ENCODE results near the gene TP73. TPM values are rescaled to one million over a fixed set of nuclear protein-coding genes. Genes with fewer than 3 reads are reported as not detected.

The TP73 gene
- total RNA-seq, 8 experiments from 2014 or later: 0.27 to 2.0 (median 0.83) TPM

- 2 to 29% (median 8%) methylated on average over 3 to 17 of the region's 23 CpGs; no CpG with 5 or more reads in 2 of the 10 experiments for WGBS, 10 experiments
- in situ Hi-C loops (cut with MboI; ENCODE audit: low pct_unique_long_range_greater_than_20kb in 2 of 9, low sequenced_read_pairs in 9 of 9, unreplicated experiment in 9 of 9): loop anchor here in 2 of 9 experiments (5.0 to 10.0 kb wide), 2 partner anchors 131 to 169 kb away; partner anchors contain the start of gene ARHGEF16 (in 1 of the 2)
- Histone ChIP-seq H3K4me3 (peak overlapping the region; percentile 80 to 94 (median 88)), H3K4me1 (replicated peaks in 1 of 2) (peaks cover 28 to 35% of the 10 kb centered on the region in 2 donors), H3K27ac (peak overlapping the region in 1 of 2 donors; percentile 58)
- ATAC-seq (replicated peaks in 6 of 8): no peak
These were observed 28.7 kb upstream of the TP73 start for GRCh38 chr1:3623441-3624199.

GRCh38 chr1:3624200-3625136 lies 27.8 kb upstream of the TP73 start, which contains the start of gene TPRG1L:
TPRG1L (plus strand) TSS chr1:3625015; CDS start chr1:3625073, 58 bp downstream.
- H3K27ac ChIP-seq: peak within 1 kb of the TSS; percentile 60 to 91
- H3K4me3 ChIP-seq: peak within 1 kb of the TSS; percentile 80 to 94 (median 88)
- WGBS, 10 experiments: 0 to 20% (median 1%) methylated on average over 2 to 13 of the region's 108 CpGs; no CpG with 5 or more reads in 4 of the 10 experiments
- in situ Hi-C loops (cut with MboI; ENCODE audit: low pct_unique_long_range_greater_than_20kb in 2 of 9, low sequenced_read_pairs in 9 of 9, unreplicated experiment in 9 of 9): loop anchor here in 2 of 9 experiments (5.0 to 10.0 kb wide), 2 partner anchors 132 to 170 kb away; partner anchors contain the start of gene ARHGEF16 (in 1 of the 2)
- ATAC-seq (replicated peaks in 6 of 8): peak; percentile 78 to 96 (median 86)
- peaks cover 21 to 28% of the 10 kb centered on the region in 2 donors for H3K4me1 ChIP-seq (replicated peaks in 1 of 2)

GRCh38 chr1:3625151-3625907 lies 27.0 kb upstream of the TP73 start:
- in situ Hi-C loops (cut with MboI; ENCODE audit: low pct_unique_long_range_greater_than_20kb in 2 of 9, low sequenced_read_pairs in 9 of 9, unreplicated experiment in 9 of 9): loop anchor here in 1 of 9 experiments (10.0 kb wide), 1 partner anchor 171 kb away; the partner anchor contains the start of gene ARHGEF16
- ATAC-seq (replicated peaks in 6 of 8): peak; percentile 31 to 58 (median 48)
- Histone ChIP-seq H3K27ac (peak overlapping the region; percentile 60 to 91), H3K4me1 (replicated peaks in 1 of 2) (peaks cover 19 to 26% of the 10 kb centered on the region in 2 donors), H3K4me3 (peak overlapping the region; percentile 80 to 94 (median 88))
- WGBS, 10 experiments: 0 to 100% (median 2%) methylated on average over 1 to 19 of the region's 71 CpGs; no CpG with 5 or more reads in 2 of the 10 experiments

GRCh38 chr1:3626025-3626424 lies 26.3 kb upstream of the TP73 start:
- Histone ChIP-seq H3K27ac (peak overlapping the region in 1 of 2 donors; percentile 91), H3K4me3 (peak overlapping the region; percentile 80 to 94 (median 88)), H3K4me1 (replicated peaks in 1 of 2) (peaks cover 16 to 24% of the 10 kb centered on the region in 2 donors)
- in situ Hi-C loops (cut with MboI; ENCODE audit: low pct_unique_long_range_greater_than_20kb in 2 of 9, low sequenced_read_pairs in 9 of 9, unreplicated experiment in 9 of 9): loop anchor here in 1 of 9 experiments (10.0 kb wide), 1 partner anchor 171 kb away; the partner anchor contains the start of gene ARHGEF16
- WGBS, 10 experiments: 0 to 93% (median 59%) methylated on average over 1 to 4 of the region's 4 CpGs
- no peak for ATAC-seq (replicated peaks in 6 of 8)

GRCh38 chr1:3627515-3628253 lies 24.6 kb upstream of the TP73 start:
- H3K4me1 ChIP-seq (replicated peaks in 1 of 2): peaks cover 26 to 29% of the 10 kb centered on the region in 2 donors
- no peak for ATAC-seq (replicated peaks in 6 of 8)
- in situ Hi-C loops (cut with MboI; ENCODE audit: low pct_unique_long_range_greater_than_20kb in 2 of 9, low sequenced_read_pairs in 9 of 9, unreplicated experiment in 9 of 9): loop anchor here in 1 of 9 experiments (10.0 kb wide), 1 partner anchor 173 kb away; the partner anchor contains the start of gene ARHGEF16
- no peak overlapping the region for H3K27ac ChIP-seq
- WGBS, 10 experiments: 50 to 100% (median 94%) methylated on average over 1 to 23 of the region's 26 CpGs; no CpG with 5 or more reads in 3 of the 10 experiments
- H3K4me3 ChIP-seq: no peak overlapping the region

GRCh38 chr1:3628445-3628844 lies 23.9 kb upstream of the TP73 start:
- H3K4me3 ChIP-seq: no peak overlapping the region
- H3K27ac ChIP-seq: no peak overlapping the region
- H3K4me1 ChIP-seq (replicated peaks in 1 of 2): peaks cover 24 to 27% of the 10 kb centered on the region in 2 donors
- WGBS, 10 experiments: 44 to 84% (median 81%) methylated on average over 2 to 8 of the region's 10 CpGs; no CpG with 5 or more reads in 3 of the 10 experiments
- no peak for ATAC-seq (replicated peaks in 6 of 8)
- in situ Hi-C loops (cut with MboI; ENCODE audit: low pct_unique_long_range_greater_than_20kb in 2 of 9, low sequenced_read_pairs in 9 of 9, unreplicated experiment in 9 of 9): loop anchor here in 1 of 9 experiments (10.0 kb wide), 1 partner anchor 174 kb away; the partner anchor contains the start of gene ARHGEF16

- WGBS, 10 experiments: 75 to 100% (median 95%) methylated on average over 1 to 16 of the region's 16 CpGs; no CpG with 5 or more reads in 2 of the 10 experiments
- in situ Hi-C loops (cut with MboI; ENCODE audit: low pct_unique_long_range_greater_than_20kb in 2 of 9, low sequenced_read_pairs in 9 of 9, unreplicated experiment in 9 of 9): loop anchor here in 1 of 9 experiments (10.0 kb wide), 1 partner anchor 175 kb away; the partner anchor contains the start of gene ARHGEF16
- peaks cover 19 to 23% of the 10 kb centered on the region in 2 donors for H3K4me1 ChIP-seq (replicated peaks in 1 of 2)
- H3K27ac ChIP-seq: no peak overlapping the region
- ATAC-seq (replicated peaks in 6 of 8): no peak
- no peak overlapping the region for H3K4me3 ChIP-seq
These were observed 22.7 kb upstream of the TP73 start for GRCh38 chr1:3629561-3630160.

- Histone ChIP-seq H3K27ac (no peak overlapping the region), H3K4me1 (replicated peaks in 1 of 2) (peaks cover 19 to 23% of the 10 kb centered on the region in 2 donors), H3K4me3 (no peak overlapping the region)
- in situ Hi-C loops (cut with MboI; ENCODE audit: low pct_unique_long_range_greater_than_20kb in 2 of 9, low sequenced_read_pairs in 9 of 9, unreplicated experiment in 9 of 9): no loop called here
- 86 to 96% (median 89%) methylated on average over 3 to 7 of the region's 11 CpGs; no CpG with 5 or more reads in 4 of the 10 experiments for WGBS, 10 experiments
- no peak for ATAC-seq (replicated peaks in 6 of 8)
These were observed 22.1 kb upstream of the TP73 start for GRCh38 chr1:3630161-3630611.

GRCh38 chr1:3630914-3631313 lies 21.4 kb upstream of the TP73 start:
- peak overlapping the region in 1 of 2 donors; percentile 44 for H3K27ac ChIP-seq
- no peak overlapping the region for H3K4me3 ChIP-seq
- in situ Hi-C loops (cut with MboI; ENCODE audit: low pct_unique_long_range_greater_than_20kb in 2 of 9, low sequenced_read_pairs in 9 of 9, unreplicated experiment in 9 of 9): no loop called here
- WGBS, 10 experiments: 63 to 100% (median 86%) methylated on average over 1 to 8 of the region's 9 CpGs; no CpG with 5 or more reads in 1 of the 10 experiments
- H3K4me1 ChIP-seq (replicated peaks in 1 of 2): peaks cover 16 to 19% of the 10 kb centered on the region in 2 donors
- ATAC-seq (replicated peaks in 6 of 8): peak in 2 of 8 experiments; percentile 1 to 12

GRCh38 chr1:3631320-3632260 lies 20.7 kb upstream of the TP73 start:
- Histone ChIP-seq H3K4me3 (no peak overlapping the region), H3K4me1 (replicated peaks in 1 of 2) (peaks cover 11 to 16% of the 10 kb centered on the region in 2 donors), H3K27ac (peak overlapping the region in 1 of 2 donors; percentile 44)
- in situ Hi-C loops (cut with MboI; ENCODE audit: low pct_unique_long_range_greater_than_20kb in 2 of 9, low sequenced_read_pairs in 9 of 9, unreplicated experiment in 9 of 9): no loop called here
- 31 to 87% (median 55%) methylated on average over 1 to 16 of the region's 36 CpGs; no CpG with 5 or more reads in 2 of the 10 experiments for WGBS, 10 experiments
- ATAC-seq (replicated peaks in 6 of 8): peak in 7 of 8 experiments; percentile 25 to 89 (median 84)
